Fibroblast of the conjunctiva (primary cell): ENCODE results near the gene GLT8D2.

Experiments
- DNase-seq: peaks from one replicate; pipeline ENCODE4 v3.0.0-alpha.2; 2010; ENCODE audit warnings: low read depth

Gene GLT8D2

GRCh38 chr12:104000807-104001434 is 49.1 kb downstream of the GLT8D2 start:
- DNase-seq: no peak

- DNase-seq: no peak
Measured at GRCh38 chr12:103998976-103999375, 51.0 kb downstream of the GLT8D2 start.

- no peak for DNase-seq
Measured at GRCh38 chr12:103997286-103997900, 52.6 kb downstream of the GLT8D2 start.

- DNase-seq: no peak
Measured at GRCh38 chr12:103996595-103996994, 53.4 kb downstream of the GLT8D2 start.

- DNase-seq: no peak
Measured at GRCh38 chr12:103994235-103994634, 55.8 kb downstream of the GLT8D2 start.

- DNase-seq: no peak
Measured at GRCh38 chr12:103986829-103987228, 63.2 kb downstream of the GLT8D2 start.

GRCh38 chr12:103978384-103978982 is 71.5 kb downstream of the GLT8D2 start:
- DNase-seq: no peak

GRCh38 chr12:103975368-103975767 is 74.6 kb downstream of the GLT8D2 start:
- DNase-seq: no peak

- DNase-seq: no peak
Measured at GRCh38 chr12:103973909-103974308, 76.1 kb downstream of the GLT8D2 start.

- no peak for DNase-seq
Measured at GRCh38 chr12:103969391-103969790, 80.6 kb downstream of the GLT8D2 start.

- DNase-seq: no peak
Measured at GRCh38 chr12:103966736-103967135, 83.3 kb downstream of the GLT8D2 start.

- peak; percentile 99 for DNase-seq
Measured at GRCh38 chr12:103965590-103966504, 84.1 kb downstream of the GLT8D2 start, which contains the start of gene TDG. Gene TDG (plus strand): TSS chr12:103965872. CDS start chr12:103966038, 166 bp downstream.

GRCh38 chr12:103965255-103965589 is 84.8 kb downstream of the GLT8D2 start:
- DNase-seq: no peak

- DNase-seq: no peak
Measured at GRCh38 chr12:103964805-103965204, 85.2 kb downstream of the GLT8D2 start.

GRCh38 chr12:103962493-103962892 is 87.5 kb downstream of the GLT8D2 start:
- DNase-seq: no peak

GRCh38 chr12:103960616-103961227 is 89.3 kb downstream of the GLT8D2 start:
- no peak for DNase-seq

- no peak for DNase-seq
Measured at GRCh38 chr12:103958621-103959020, 91.4 kb downstream of the GLT8D2 start.

- DNase-seq: no peak
Measured at GRCh38 chr12:103957865-103958388, 92.1 kb downstream of the GLT8D2 start.

GRCh38 chr12:103956509-103957027 is 93.4 kb downstream of the GLT8D2 start:
- no peak for DNase-seq

GRCh38 chr12:103955811-103956508 is 94.0 kb downstream of the GLT8D2 start:
- DNase-seq: no peak

- DNase-seq: no peak
Measured at GRCh38 chr12:103952497-103952896, 97.5 kb downstream of the GLT8D2 start.
